Liver (tissue), 3 donors: ENCODE measurements around the gene PTPN23.

ENCODE experiments used
- ATF3 ChIP-seq: IDR thresholded peaks from 2 replicates; pipeline ENCODE4 v1.6.1; 2016; ENCODE audit warnings: antibody characterized with exemption
- CTCF ChIP-seq: fragments of 150-350 bp; IDR thresholded peaks from 2 replicates; pipeline ENCODE4 v1.5.1; 2017; ENCODE audit warnings: improper control_type of control experiment, low read depth, low read length; ENCODE audit not compliant: missing input control
- EGR1 ChIP-seq, 2 donors: IDR thresholded peaks; 2 replicates each; pipeline ENCODE4 v1.6.1; 2016 to 2018; ENCODE audit warnings: antibody characterized with exemption in 2 of 2, low read depth in 2 of 2
- FOXA1 ChIP-seq: IDR thresholded peaks from 2 replicates; pipeline ENCODE4 v1.6.1; 2016; ENCODE audit warnings: antibody characterized with exemption
- JUND ChIP-seq, 2 donors: IDR thresholded peaks; 2 replicates each; pipeline ENCODE4 v1.6.1; 2016; ENCODE audit warnings: antibody characterized with exemption in 2 of 2
- MAX ChIP-seq: IDR thresholded peaks from 2 replicates; pipeline ENCODE4 v1.6.1; 2016; ENCODE audit warnings: antibody characterized with exemption
- SP1 ChIP-seq: IDR thresholded peaks from 2 replicates; pipeline ENCODE4 v1.6.1; 2018; ENCODE audit warnings: antibody characterized with exemption, mild to moderate bottlenecking
- TAF1 ChIP-seq: conservative IDR thresholded peaks from 2 replicates; pipeline ENCODE4 v1.6.1; 2016; ENCODE audit warnings: antibody characterized with exemption, mild to moderate bottlenecking
- YY1 ChIP-seq: IDR thresholded peaks from 2 replicates; pipeline ENCODE4 v1.6.1; 2016; ENCODE audit warnings: antibody characterized with exemption, mild to moderate bottlenecking
- ZBTB33 ChIP-seq: IDR thresholded peaks from 2 replicates; pipeline ENCODE4 v1.6.1; 2016; ENCODE audit warnings: antibody characterized with exemption
- donor health status: healthy.
- donor health status: healthy.

- TF ChIP-seq TAF1 = no peak
- TF ChIP-seq CTCF = no peak
- no peak for TF ChIP-seq JUND (IDR thresholded peaks at IDR 0.05)
- TF ChIP-seq SP1 = no peak
- TF ChIP-seq ZBTB33 = no peak
- TF ChIP-seq YY1 = no peak
- TF ChIP-seq FOXA1 = no peak
- TF ChIP-seq MAX = no peak
- no peak for TF ChIP-seq ATF3
- TF ChIP-seq EGR1 (IDR thresholded peaks at IDR 0.05; ENCODE audit: low read depth in 2 of 2) = no peak
Measured at GRCh38 chr3:47394881-47395280, 14.1 kb downstream of the PTPN23 start.
